OCI-LY3 (cell line): ENCODE results near the gene CMTM2.

ENCODE experiments used
- CTCF ChIP-seq: fragments of 200-600, 300-600 bp; sonication (generic); IDR thresholded peaks from 2 replicates; pipeline ENCODE4 v1.5.1; 2014; ENCODE audit warnings: antibody characterized with exemption, low read length, low read depth
- EZH2phosphoT487 ChIP-seq: fragments of 200-600 bp; shearing (Covaris generic); IDR thresholded peaks from 2 replicates; pipeline ENCODE4 v1.6.1; 2018; ENCODE audit warnings: antibody characterized with exemption, mixed run types, low read depth

GRCh38 chr16:66609139-66609510, 29.9 kb downstream of the CMTM2 start:
- TF ChIP-seq CTCF (no peak), EZH2phosphoT487 (no peak)
